ENCODE results near the gene MED13L.

GRCh38 chr12:116069943-116070342 lies 207.6 kb downstream of the MED13L start:
- TF ChIP-seq, protein P1, sequence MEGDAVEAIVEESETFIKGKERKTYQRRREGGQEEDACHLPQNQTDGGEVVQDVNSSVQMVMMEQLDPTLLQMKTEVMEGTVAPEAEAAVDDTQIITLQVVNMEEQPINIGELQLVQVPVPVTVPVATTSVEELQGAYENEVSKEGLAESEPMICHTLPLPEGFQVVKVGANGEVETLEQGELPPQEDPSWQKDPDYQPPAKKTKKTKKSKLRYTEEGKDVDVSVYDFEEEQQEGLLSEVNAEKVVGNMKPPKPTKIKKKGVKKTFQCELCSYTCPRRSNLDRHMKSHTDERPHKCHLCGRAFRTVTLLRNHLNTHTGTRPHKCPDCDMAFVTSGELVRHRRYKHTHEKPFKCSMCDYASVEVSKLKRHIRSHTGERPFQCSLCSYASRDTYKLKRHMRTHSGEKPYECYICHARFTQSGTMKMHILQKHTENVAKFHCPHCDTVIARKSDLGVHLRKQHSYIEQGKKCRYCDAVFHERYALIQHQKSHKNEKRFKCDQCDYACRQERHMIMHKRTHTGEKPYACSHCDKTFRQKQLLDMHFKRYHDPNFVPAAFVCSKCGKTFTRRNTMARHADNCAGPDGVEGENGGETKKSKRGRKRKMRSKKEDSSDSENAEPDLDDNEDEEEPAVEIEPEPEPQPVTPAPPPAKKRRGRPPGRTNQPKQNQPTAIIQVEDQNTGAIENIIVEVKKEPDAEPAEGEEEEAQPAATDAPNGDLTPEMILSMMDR (IDR thresholded peaks at IDR 0.05): no peak
- TF ChIP-seq POLR2A (IDR thresholded peaks at IDR 0.05): no peak

All from thyroid gland (tissue), 4 donors.